Stimulated activated CD8-positive, alpha-beta memory T cell treated with anti-CD3 and anti-CD28 coated beads, Interleukin-15, amount 100 ng/mL, for 48 hours (primary cell): ENCODE measurements around the gene ZIC1.

ENCODE experiments used
- DNase-seq, 2 donors: peaks; one replicate each; pipeline ENCODE4 v3.0.0-alpha.2; 2020; ENCODE audit warnings: low read depth in 2 of 2

The ZIC1 gene

GRCh38 chr3:147409143-147410115 is at the start of gene ZIC1:
TSS of gene ZIC1 (plus strand) at chr3:147409365. CDS start at chr3:147410113, 748 bp downstream.
- DNase-seq = no peak

- no peak for DNase-seq
These were observed 49.1 kb upstream of the ZIC1 start for GRCh38 chr3:147360051-147360439.

GRCh38 chr3:147360646-147361453 is 48.3 kb upstream of the ZIC1 start:
- no peak for DNase-seq

GRCh38 chr3:147361454-147362420 is 47.4 kb upstream of the ZIC1 start:
- DNase-seq = peak in 1 of 2 donors; percentile 14

- DNase-seq = no peak
These were observed 44.4 kb upstream of the ZIC1 start for GRCh38 chr3:147364771-147365170.

- no peak for DNase-seq
These were observed 43.7 kb upstream of the ZIC1 start for GRCh38 chr3:147365196-147366115.

- DNase-seq = no peak
These were observed 41.5 kb upstream of the ZIC1 start for GRCh38 chr3:147367676-147368075.

GRCh38 chr3:147368151-147368550 is 41.0 kb upstream of the ZIC1 start:
- DNase-seq = no peak

GRCh38 chr3:147368561-147369221 is 40.5 kb upstream of the ZIC1 start:
- DNase-seq = no peak

- DNase-seq = no peak
These were observed 39.9 kb upstream of the ZIC1 start for GRCh38 chr3:147369231-147369630.

GRCh38 chr3:147369661-147370123 is 39.5 kb upstream of the ZIC1 start:
- DNase-seq = no peak

- DNase-seq = no peak
These were observed 38.8 kb upstream of the ZIC1 start for GRCh38 chr3:147370349-147370748.

- no peak for DNase-seq
These were observed 38.0 kb upstream of the ZIC1 start for GRCh38 chr3:147371140-147371539.

GRCh38 chr3:147371771-147372340 is 37.3 kb upstream of the ZIC1 start:
- no peak for DNase-seq

- no peak for DNase-seq
These were observed 36.6 kb upstream of the ZIC1 start for GRCh38 chr3:147372525-147373027.

GRCh38 chr3:147373301-147373700 is 35.9 kb upstream of the ZIC1 start:
- DNase-seq = no peak

- DNase-seq = no peak
These were observed 31.5 kb upstream of the ZIC1 start for GRCh38 chr3:147377412-147378367.

GRCh38 chr3:147379651-147380050 is 29.5 kb upstream of the ZIC1 start:
- no peak for DNase-seq
